Heart right ventricle (tissue), 16 donors: ENCODE results near the gene OR52E5. TPM values are rescaled to one million over a fixed set of nuclear protein-coding genes. Genes with fewer than 3 reads are reported as not detected.

ENCODE experiments used
- ATAC-seq, 8 donors: fragments of 200-7000 bp; cut with Tn5 transposase; one replicate each; pipeline ENCODE4 v1.9.1; 2020; ENCODE audit warnings: mild to moderate bottlenecking in 8 of 8, moderate library complexity in 8 of 8, moderate number of reproducible peaks in 1 of 8
- DNase-seq, 2 donors: peaks; one replicate each; pipeline ENCODE4 v3.0.0-alpha.2; 2020
- H3K27ac ChIP-seq, 10 donors: fragments of 200-600 bp; sonication (generic) in 2 of 10; one replicate each; pipeline versions ENCODE4 v1.5.0 to v1.8.0; 2020 to 2022; ENCODE audit warnings: mild to moderate bottlenecking in 3 of 10
- H3K27me3 ChIP-seq, 7 donors: fragments of 200-600 bp; one replicate each; pipeline ENCODE4 v1.8.0; 2021 to 2022; ENCODE audit warnings: mild to moderate bottlenecking in 2 of 7
- H3K36me3 ChIP-seq, 9 donors: fragments of 200-600 bp; sonication (generic) in 1 of 9; one replicate each; pipeline versions ENCODE4 v1.5.0 to v1.8.0; 2020 to 2022; ENCODE audit warnings: mild to moderate bottlenecking in 2 of 9
- H3K4me1 ChIP-seq, 9 donors: fragments of 200-600 bp; sonication (generic) in 1 of 9; one replicate each; pipeline versions ENCODE4 v1.5.0 to v1.8.0; 2020 to 2022; ENCODE audit warnings: mild to moderate bottlenecking in 4 of 9
- H3K4me3 ChIP-seq, 10 donors: fragments of 200-600 bp; sonication (generic) in 2 of 10; one replicate each; pipeline versions ENCODE4 v1.5.0 to v1.8.0; 2020 to 2022; ENCODE audit warnings: mild to moderate bottlenecking in 7 of 10, moderate library complexity in 2 of 10
- H3K9me3 ChIP-seq, 11 donors: fragments of 200-600 bp in 10 of 11; sonication (generic) in 2 of 11; one replicate each; pipeline versions ENCODE4 v1.5.0 to v1.8.0; 2013 to 2022; ENCODE audit warnings: mild to moderate bottlenecking in 2 of 11, control low read depth in 1 of 11, moderate library complexity in 1 of 11
- CTCF ChIP-seq, 9 donors: fragments of 200-600 bp; sonication (generic) in 2 of 9; IDR thresholded peaks; one replicate each; pipeline versions ENCODE4 v1.5.0 to v1.8.0; 2021 to 2022; ENCODE audit warnings: antibody characterized with exemption in 9 of 9, mild to moderate bottlenecking in 5 of 9, moderate library complexity in 1 of 9
- WGBS, 2 donors: extraction: QIAGEN DNeasy Blood & Tissue Kit; methylation state at CpG; one replicate each; pipeline ENCODE4 v1.1.7; 2013; ENCODE audit warnings: inconsistent platforms in 1 of 2; 5-methylcytosine and 5-hydroxymethylcytosine counted together
- intact Hi-C, 10 donors: fragments of 100-400 bp; cut with DNase I; formaldehyde crosslinking; loops; one replicate each; pipeline versions ENCODE4 v1.11.1 to v1.14.2; 2022
- polyA plus RNA-seq, 2 donors: library from polyadenylated mRNA; stranded (reverse); fragments of 200-250 nt; gene quantifications; one replicate each; pipeline ENCODE4 v1.2.3, GENCODE V29; 2013
- total RNA-seq, 10 donors: library from RNA; stranded (reverse); fragmentation: NEBNext Ultra II Directional in 3 of 10; extraction: Animal tissue kit (Norgen Biotek cat#: 25700) in 3 of 10; gene quantifications; one replicate each; pipeline versions ENCODE4 v1.2.1 to v1.2.4, GENCODE V29; 2021 to 2023
- donor health status: Arrhythmogenic right ventricular cardiomyopathy.
- donor health status: ischemic (EF 13 %, LVEDD 7.1; RV severe dilation, severe dysfunction).
- donor health status: healthy with polysubstance abuse.
- donor health status: DM: no; HTN: yes; CAD: no.
- donor health status: DM: no; HTN: no; CAD: no.
- donor health status: ischemic (EF 25% LVEDD 6.9; RV normal size, moderate dysfunction).
- donor health status: ischemic (EF 25% LVEDD 5.7; RV mildly dilated, moderate dysfunction).
- donor health status: healthy.
- donor health status: DM: yes; HTN: yes; CAD: no.
- donor health status: Ischemic cardiomyopathy.
- donor health status: ischemic (EF 35%, LVEDD 5.7; RV mildly dilated, moderate dysfunction).
- donor health status: nonischemic (EF 11% LVEDD 7.7; RV severe dilation, severe dysfunction).
- donor health status: DM: yes; HTN: yes; CAD: no.
- donor health status: PGD.
- donor health status: ischemic (EF 29% LVEDD 5.4; RV normal size, mild dysfunction).
- donor health status: nonischemic (EF 23%, LVEDD 6.1; RV moderate dilation, normal function).

Gene OR52E5
- total and polyA plus RNA-seq, 12 donors: not detected

- H3K9me3 ChIP-seq: no peaks in the 10 kb centered on the region
- no peaks in the 10 kb centered on the region for H3K36me3 ChIP-seq
- no peak overlapping the region for H3K4me3 ChIP-seq
- intact Hi-C loops: no loop called here
- no peak for ATAC-seq
- no peak for TF ChIP-seq CTCF (IDR thresholded peaks at IDR 0.05)
- H3K27me3 ChIP-seq: peaks cover 0 to 7% (median 0%) of the 10 kb centered on the region in 7 donors
- no peaks in the 10 kb centered on the region for H3K4me1 ChIP-seq
- DNase-seq: no peak
- no peak overlapping the region for H3K27ac ChIP-seq
Measured at GRCh38 chr11:5881756-5882155, 11.3 kb upstream of the OR52E5 start.

GRCh38 chr11:5887172-5887571 is 5.8 kb upstream of the OR52E5 start:
- no peak overlapping the region for H3K4me3 ChIP-seq
- H3K27me3 ChIP-seq: peaks cover 0 to 11% (median 0%) of the 10 kb centered on the region in 7 donors
- WGBS, 2 donors: 60 to 65% methylated on average over 3 of the region's 3 CpGs
- H3K36me3 ChIP-seq: no peaks in the 10 kb centered on the region
- no peak for DNase-seq
- no peak for ATAC-seq
- intact Hi-C loops: no loop called here
- H3K4me1 ChIP-seq: no peaks in the 10 kb centered on the region
- no peaks in the 10 kb centered on the region for H3K9me3 ChIP-seq
- no peak for TF ChIP-seq CTCF (IDR thresholded peaks at IDR 0.05)
- no peak overlapping the region for H3K27ac ChIP-seq

- no peak overlapping the region for H3K27ac ChIP-seq
- ATAC-seq (no peak), DNase-seq (no peak)
- peaks cover 0 to 11% (median 0%) of the 10 kb centered on the region in 7 donors for H3K27me3 ChIP-seq
- H3K4me1 ChIP-seq: no peaks in the 10 kb centered on the region
- H3K9me3 ChIP-seq: no peaks in the 10 kb centered on the region
- intact Hi-C loops: no loop called here
- no peak overlapping the region for H3K4me3 ChIP-seq
- no peaks in the 10 kb centered on the region for H3K36me3 ChIP-seq
- 55 to 63% methylated on average over 1 of the region's 1 CpG for WGBS, 2 donors
- TF ChIP-seq CTCF (IDR thresholded peaks at IDR 0.05): no peak
Measured at GRCh38 chr11:5887661-5888060, 5.3 kb upstream of the OR52E5 start.

- no peak for DNase-seq
- ATAC-seq: no peak
- H3K27me3 ChIP-seq: peaks cover 0 to 5% (median 0%) of the 10 kb centered on the region in 7 donors
- no peaks in the 10 kb centered on the region for H3K4me1 ChIP-seq
- WGBS, 2 donors: 57 to 64% methylated on average over 4 of the region's 4 CpGs
- no peaks in the 10 kb centered on the region for H3K9me3 ChIP-seq
- no peak overlapping the region for H3K4me3 ChIP-seq
- TF ChIP-seq CTCF (IDR thresholded peaks at IDR 0.05): peak; percentile 19 to 65 (median 52)
- intact Hi-C loops: no loop called here
- no peak overlapping the region for H3K27ac ChIP-seq
- no peaks in the 10 kb centered on the region for H3K36me3 ChIP-seq
Measured at GRCh38 chr11:5891216-5891800, 1.7 kb upstream of the OR52E5 start.
